GM12878 (cell line): ENCODE results near the gene ITPR2. TPM values are rescaled to one million over a fixed set of nuclear protein-coding genes. Genes with fewer than 3 reads are reported as not detected.

ENCODE experiments used
- ATAC-seq: fragments of 200-7000 bp; cut with Tn5 transposase; 3 replicates; pipeline ENCODE4 v1.9.1; 2020; ENCODE audit warnings: mild to moderate bottlenecking, moderate library complexity
- BruUV-seq: library from RNA; stranded (reverse); fragments of 400-500 nt; replicated peaks from 2 replicates; lab custom pipeline; 2021; lab: Mats Ljungman, UMichigan
- CTCF ChIA-PET: fragments of 300-600 bp; sonication (Branson Sonifier 250); formaldehyde crosslinking; extraction: SDS; loops from one replicate; lab custom pipeline; 2021; ENCODE audit warnings: inconsistent platforms; lab: Yijun Ruan, JAX
- POLR2A ChIA-PET: fragments of 350-600 bp; formaldehyde crosslinking; extraction: SDS; loops from one replicate; lab custom pipeline; 2021; ENCODE audit warnings: inconsistent platforms; lab: Charles Lee
- RAD21 ChIA-PET: fragments of 300-600 bp; sonication (Branson Sonifier 250); formaldehyde crosslinking; loops from one replicate; lab custom pipeline; 2023; ENCODE audit warnings: antibody characterized with exemption; ENCODE audit not compliant: unreplicated experiment; lab: Charles Lee
- SMC1A ChIA-PET: fragments of 300-600 bp; sonication (Branson Sonifier 250); formaldehyde crosslinking; loops from one replicate; lab custom pipeline; 2023; ENCODE audit not compliant: unreplicated experiment, uncharacterized antibody; lab: Charles Lee
- DNase-seq: peaks from one replicate; pipeline ENCODE4 v3.0.0-alpha.2; 2011; ENCODE audit warnings: low read depth, low spot score
- FAIRE-seq: peaks from 3 replicates; lab custom pipeline; 2011; peaks lifted over from hg19 to GRCh38; lab: Jason Lieb, UNC
- H2AFZ ChIP-seq: 2 replicates; pipeline ENCODE4 v1.6.0; 2011; ENCODE audit warnings: low read depth, low read length, control low read depth; ENCODE audit not compliant: control insufficient read depth
- H3K27ac ChIP-seq: 2 replicates; pipeline ENCODE4 v1.5.1; 2011; ENCODE audit warnings: control low read depth; ENCODE audit not compliant: control insufficient read depth, insufficient read depth
- H3K27me3 ChIP-seq, 2 experiments: replicated peaks in 1 of 2; 2 replicates each; pipeline versions ENCODE4 v1.6.0 to v1.6.1; 2011; ENCODE audit warnings: low read length in 1 of 2; ENCODE audit not compliant: control insufficient read depth in 2 of 2, insufficient read depth in 2 of 2
- H3K36me3 ChIP-seq, 2 experiments: 2 replicates each; pipeline ENCODE4 v1.5.1; 2011; ENCODE audit warnings: low read length in 1 of 2; ENCODE audit not compliant: control insufficient read depth in 2 of 2, insufficient read depth in 2 of 2
- H3K4me1 ChIP-seq: 2 replicates; pipeline ENCODE4 v1.6.1; 2011; ENCODE audit warnings: mild to moderate bottlenecking, low read length, moderate library complexity, mixed read lengths; ENCODE audit not compliant: control insufficient read depth, insufficient read depth
- H3K4me2 ChIP-seq: 2 replicates; pipeline ENCODE4 v1.6.0; 2011; ENCODE audit warnings: control low read depth; ENCODE audit not compliant: control insufficient read depth, insufficient read depth
- H3K4me3 ChIP-seq: fragments of 200-600 bp; sonication (generic); 2 replicates; pipeline ENCODE4 v1.5.1; 2016
- H3K79me2 ChIP-seq: 2 replicates; pipeline ENCODE4 v1.6.0; 2011; ENCODE audit warnings: low read length; ENCODE audit not compliant: control insufficient read depth, insufficient read depth
- H3K9ac ChIP-seq: 2 replicates; pipeline ENCODE4 v1.8.0; 2011; ENCODE audit warnings: low read length, control low read depth, mixed read lengths; ENCODE audit not compliant: control insufficient read depth, insufficient read depth
- H3K9me3 ChIP-seq: replicated peaks from 3 replicates; pipeline ENCODE4 v1.5.1; 2011; ENCODE audit warnings: mild to moderate bottlenecking, low read length; ENCODE audit not compliant: control insufficient read depth, insufficient read depth
- H4K20me1 ChIP-seq: 2 replicates; pipeline ENCODE4 v1.6.0; 2011; ENCODE audit not compliant: control insufficient read depth, insufficient read depth
- CHD2 ChIP-seq: IDR thresholded peaks from 2 replicates; pipeline ENCODE4 v1.6.1; 2011; ENCODE audit warnings: low read depth, low read length, improper control_type of control experiment, borderline replicate concordance
- EGR1 ChIP-seq, 2 experiments: IDR thresholded peaks; 1 replicate in 1 of 2; 2 replicates in 1 of 2; pipeline ENCODE4 v1.6.1; 2011 to 2012; ENCODE audit warnings: low read depth in 2 of 2, low read length in 2 of 2, borderline replicate concordance in 1 of 2, mild to moderate bottlenecking in 1 of 2, moderate library complexity in 1 of 2
- KLF5 ChIP-seq: fragments of 450-650 bp; IDR thresholded peaks from 2 replicates; pipeline ENCODE4 v1.6.1; 2014; ENCODE audit warnings: mild to moderate bottlenecking; ENCODE audit not compliant: partially characterized antibody
- TCF3 ChIP-seq: IDR thresholded peaks from 2 replicates; pipeline ENCODE4 v1.6.1; 2012; ENCODE audit warnings: low read depth, mild to moderate bottlenecking, low read length, borderline replicate concordance; ENCODE audit not compliant: insufficient read depth
- ZNF217 ChIP-seq: fragments of 450-650 bp; IDR thresholded peaks from 2 replicates; pipeline ENCODE4 v1.6.1; 2017; ENCODE audit warnings: antibody characterized with exemption, mild to moderate bottlenecking
- WGBS: methylation state at CpG from one replicate; pipeline ENCODE4 v1.1.6; 2016; ENCODE audit warnings: low lambda C conversion rate; ENCODE audit not compliant: insufficient replicate concordance, insufficient coverage; ENCODE audit errors: missing lambda C conversion rate; 5-methylcytosine and 5-hydroxymethylcytosine counted together
- in situ Hi-C: fragments of 300-500 bp; cut with MboI; formaldehyde crosslinking; loops from 9 replicates; pipeline ENCODE4 v1.14.3; 2018; ENCODE audit warnings: mixed read lengths
- intact Hi-C: fragments of 100-400 bp; cut with micrococcal nuclease; formaldehyde crosslinking; loops from one replicate; pipeline ENCODE4 v1.14.2; 2022; ENCODE audit not compliant: unreplicated experiment
- polyA plus RNA-seq, 11 experiments: library from polyadenylated mRNA; depleted of rRNA in 4 of 11; unstranded in 6 of 11; stranded (reverse) in 5 of 11; fragments of >200 nt; fragmentation: Nextera tagmentation in 4 of 11; fragmentation: Illumina TruSeq in 1 of 11; extraction: Ambion mirVana in 4 of 11; extraction: Trizol in 1 of 11; gene quantifications; 1 replicate in 1 of 11; 2 replicates in 10 of 11; pipeline versions ENCODE4 v1.2.1 to v1.2.3, GENCODE V29; 2011 to 2016; ENCODE audit warnings: inconsistent platforms in 2 of 11, missing spikeins in 2 of 11, low read depth in 1 of 11
- total RNA-seq, 4 experiments: library from RNA; depleted of rRNA in 3 of 4; stranded (reverse); fragments of >200 nt in 3 of 4; fragmentation: Illumina TruSeq in 1 of 4; extraction: Trizol in 1 of 4; gene quantifications; 2 replicates each; pipeline versions ENCODE4 v1.2.1 to v1.2.3, GENCODE V29; 2013 to 2021
- TF ChIP-seq, protein P1 (sequence below): fragments of 450-650 bp; IDR thresholded peaks from 2 replicates; pipeline ENCODE4 v1.6.1; 2016; ENCODE audit warnings: mild to moderate bottlenecking
- TF ChIP-seq, protein P2 (sequence below): fragments of 450-650 bp; IDR thresholded peaks from 2 replicates; pipeline ENCODE4 v1.6.1; 2018; ENCODE audit warnings: borderline replicate concordance, mild to moderate bottlenecking; ENCODE audit not compliant: partially characterized antibody
- TF ChIP-seq, protein P3 (sequence below): fragments of 450-650 bp; IDR thresholded peaks from 2 replicates; pipeline ENCODE4 v1.6.1; 2018; ENCODE audit warnings: mild to moderate bottlenecking, low read depth, moderate library complexity; ENCODE audit not compliant: partially characterized antibody

Gene ITPR2
- total and polyA plus RNA-seq, 10 of the 15 experiments (the other 5 are each of a cell fraction or from before 2014, with no cell fraction given), result 7.5 to 76.2 (median 47.1) TPM

DNA sequence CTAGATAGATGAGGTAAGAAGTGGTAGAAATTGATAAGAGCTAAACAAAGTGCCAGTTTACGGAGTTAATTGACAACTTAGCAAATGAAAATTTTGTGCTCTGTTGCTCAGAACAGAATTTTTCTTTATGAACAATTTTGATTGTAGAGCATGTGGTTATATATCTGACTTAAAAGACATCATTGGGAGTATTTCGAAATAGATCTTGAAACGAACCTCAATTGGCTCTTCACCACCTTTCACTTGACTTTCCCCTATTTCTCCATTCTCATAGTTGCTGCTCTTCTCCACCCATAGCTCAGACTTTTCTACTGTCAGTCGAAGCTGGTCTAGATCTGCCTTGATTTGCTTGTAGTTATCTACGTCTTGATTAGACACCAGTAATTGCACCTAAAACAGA, 212.1 kb downstream of the ITPR2 start:
- no peak overlapping the region for H3K27ac ChIP-seq
- ATAC-seq (no peak), FAIRE-seq (no peak), DNase-seq (no peak)
- ChIA-PET POLR2A (no interaction called here), CTCF (no interaction called here), SMC1A (no interaction called here), RAD21 (interaction anchor here (0.5 to 1.3 kb wide), 2 partner anchors 9 to 704 kb away, joined by 3 read pairs; no protein-coding TSS in a partner anchor)
- H3K9me3 ChIP-seq, result no peaks in the 10 kb centered on the region
- in situ Hi-C loops, result no loop called here
- intact Hi-C loops, result no loop called here
- WGBS, result 98% methylated on average over 5 of the region's 5 CpGs
- H3K9ac ChIP-seq, result no peak overlapping the region
- no peaks in the 10 kb centered on the region for H3K4me1 ChIP-seq
- no peaks in the 10 kb centered on the region for H3K27me3 ChIP-seq
- TF ChIP-seq TCF3 (no peak), CHD2 (no peak), ZNF217 (no peak), EGR1 (IDR thresholded peaks at IDR 0.05; ENCODE audit: borderline replicate concordance in 1 of 2, low read depth in 2 of 2, low read length in 2 of 2) (no peak), KLF5 (no peak)
- TF ChIP-seq, protein P1, sequence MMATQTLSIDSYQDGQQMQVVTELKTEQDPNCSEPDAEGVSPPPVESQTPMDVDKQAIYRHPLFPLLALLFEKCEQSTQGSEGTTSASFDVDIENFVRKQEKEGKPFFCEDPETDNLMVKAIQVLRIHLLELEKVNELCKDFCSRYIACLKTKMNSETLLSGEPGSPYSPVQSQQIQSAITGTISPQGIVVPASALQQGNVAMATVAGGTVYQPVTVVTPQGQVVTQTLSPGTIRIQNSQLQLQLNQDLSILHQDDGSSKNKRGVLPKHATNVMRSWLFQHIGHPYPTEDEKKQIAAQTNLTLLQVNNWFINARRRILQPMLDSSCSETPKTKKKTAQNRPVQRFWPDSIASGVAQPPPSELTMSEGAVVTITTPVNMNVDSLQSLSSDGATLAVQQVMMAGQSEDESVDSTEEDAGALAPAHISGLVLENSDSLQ, result no peak
- TF ChIP-seq, protein P2, sequence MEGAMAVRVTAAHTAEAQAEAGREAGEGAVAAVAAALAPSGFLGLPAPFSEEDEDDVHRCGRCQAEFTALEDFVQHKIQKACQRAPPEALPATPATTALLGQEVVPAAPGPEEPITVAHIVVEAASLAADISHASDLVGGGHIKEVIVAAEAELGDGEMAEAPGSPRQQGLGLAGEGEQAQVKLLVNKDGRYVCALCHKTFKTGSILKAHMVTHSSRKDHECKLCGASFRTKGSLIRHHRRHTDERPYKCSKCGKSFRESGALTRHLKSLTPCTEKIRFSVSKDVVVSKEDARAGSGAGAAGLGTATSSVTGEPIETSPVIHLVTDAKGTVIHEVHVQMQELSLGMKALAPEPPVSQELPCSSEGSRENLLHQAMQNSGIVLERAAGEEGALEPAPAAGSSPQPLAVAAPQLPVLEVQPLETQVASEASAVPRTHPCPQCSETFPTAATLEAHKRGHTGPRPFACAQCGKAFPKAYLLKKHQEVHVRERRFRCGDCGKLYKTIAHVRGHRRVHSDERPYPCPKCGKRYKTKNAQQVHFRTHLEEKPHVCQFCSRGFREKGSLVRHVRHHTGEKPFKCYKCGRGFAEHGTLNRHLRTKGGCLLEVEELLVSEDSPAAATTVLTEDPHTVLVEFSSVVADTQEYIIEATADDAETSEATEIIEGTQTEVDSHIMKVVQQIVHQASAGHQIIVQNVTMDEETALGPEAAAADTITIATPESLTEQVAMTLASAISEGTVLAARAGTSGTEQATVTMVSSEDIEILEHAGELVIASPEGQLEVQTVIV, result no peak
- TF ChIP-seq, protein P3, sequence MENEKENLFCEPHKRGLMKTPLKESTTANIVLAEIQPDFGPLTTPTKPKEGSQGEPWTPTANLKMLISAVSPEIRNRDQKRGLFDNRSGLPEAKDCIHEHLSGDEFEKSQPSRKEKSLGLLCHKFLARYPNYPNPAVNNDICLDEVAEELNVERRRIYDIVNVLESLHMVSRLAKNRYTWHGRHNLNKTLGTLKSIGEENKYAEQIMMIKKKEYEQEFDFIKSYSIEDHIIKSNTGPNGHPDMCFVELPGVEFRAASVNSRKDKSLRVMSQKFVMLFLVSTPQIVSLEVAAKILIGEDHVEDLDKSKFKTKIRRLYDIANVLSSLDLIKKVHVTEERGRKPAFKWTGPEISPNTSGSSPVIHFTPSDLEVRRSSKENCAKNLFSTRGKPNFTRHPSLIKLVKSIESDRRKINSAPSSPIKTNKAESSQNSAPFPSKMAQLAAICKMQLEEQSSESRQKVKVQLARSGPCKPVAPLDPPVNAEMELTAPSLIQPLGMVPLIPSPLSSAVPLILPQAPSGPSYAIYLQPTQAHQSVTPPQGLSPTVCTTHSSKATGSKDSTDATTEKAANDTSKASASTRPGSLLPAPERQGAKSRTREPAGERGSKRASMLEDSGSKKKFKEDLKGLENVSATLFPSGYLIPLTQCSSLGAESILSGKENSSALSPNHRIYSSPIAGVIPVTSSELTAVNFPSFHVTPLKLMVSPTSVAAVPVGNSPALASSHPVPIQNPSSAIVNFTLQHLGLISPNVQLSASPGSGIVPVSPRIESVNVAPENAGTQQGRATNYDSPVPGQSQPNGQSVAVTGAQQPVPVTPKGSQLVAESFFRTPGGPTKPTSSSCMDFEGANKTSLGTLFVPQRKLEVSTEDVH, result no peak
- H3K79me2 ChIP-seq, result no peaks in the 10 kb centered on the region
- H4K20me1 ChIP-seq, result no peaks in the 10 kb centered on the region
- H3K4me2 ChIP-seq, result no peak overlapping the region
- H3K36me3 ChIP-seq, result peaks cover 5 to 8% of the 10 kb centered on the region in 2 experiments
- H2AFZ ChIP-seq, result no peak overlapping the region
- no TSS peak for BruUV-seq
- no peak overlapping the region for H3K4me3 ChIP-seq
